NCI-H226 (cell line): ENCODE measurements around the gene NFATC4.

Experiments used
- DNase-seq: peaks from one replicate; pipeline ENCODE4 v3.0.0-alpha.2; 2015

Gene NFATC4

GRCh38 chr14:24390701-24391468 is 22.9 kb downstream of the NFATC4 start:
- DNase-seq, result no peak

DNA sequence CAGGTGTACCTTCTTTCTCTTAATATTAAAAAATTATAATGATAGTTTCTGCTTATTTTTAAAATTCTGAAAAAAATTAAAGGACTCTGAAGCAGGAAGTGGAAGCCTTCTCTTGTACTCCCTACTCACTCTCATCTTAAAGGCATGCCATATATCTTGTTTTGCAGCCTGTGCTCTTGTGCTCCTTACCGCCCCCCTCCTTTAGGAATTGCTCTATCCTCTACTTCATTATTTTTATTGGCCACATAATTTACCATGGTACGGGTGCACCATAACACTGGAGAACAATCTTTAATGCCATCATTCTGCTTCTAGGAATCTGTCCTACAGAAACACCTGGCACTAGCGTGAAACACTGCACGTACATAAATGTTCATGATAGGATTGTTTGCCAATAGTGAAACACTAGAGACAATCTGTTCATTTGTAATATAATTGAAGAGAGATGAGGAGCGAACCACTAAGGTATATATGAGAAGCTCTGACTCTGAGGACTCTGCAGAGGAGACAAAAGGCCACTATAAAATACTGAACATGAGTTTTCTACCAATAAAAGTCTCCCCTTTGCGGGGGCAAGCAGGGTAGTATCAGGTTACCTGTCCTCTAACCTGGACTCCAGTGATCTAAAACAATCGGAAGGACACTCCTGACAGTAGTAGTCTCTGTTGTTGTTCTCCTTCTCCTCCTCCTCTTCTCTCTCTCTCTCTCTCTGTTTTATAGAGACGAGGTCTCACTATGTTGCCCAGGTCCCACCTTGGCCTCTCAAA is 24.5 kb downstream of the NFATC4 start:
- DNase-seq, result peak; percentile 71

DNA sequence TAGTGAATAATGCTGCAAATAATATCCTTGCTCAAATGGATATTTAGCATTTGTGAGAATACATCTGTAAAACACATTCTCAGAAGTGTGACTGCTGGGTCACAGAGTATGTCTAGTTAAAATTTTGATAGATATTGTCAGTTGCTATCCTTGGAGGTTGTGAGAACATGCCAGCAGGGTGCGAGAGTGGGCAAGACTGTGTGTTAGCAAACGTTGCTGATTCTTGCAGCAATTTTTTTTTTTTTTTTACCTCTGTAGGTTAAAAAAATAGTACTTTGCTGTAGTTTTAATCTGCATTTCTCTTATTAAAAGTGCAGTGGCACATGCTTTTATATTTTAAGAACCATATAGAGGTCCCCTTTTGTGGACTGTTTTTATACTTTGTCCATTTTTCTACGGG is 26.3 kb downstream of the NFATC4 start:
- DNase-seq, result no peak

GRCh38 chr14:24395609-24396582 is 27.9 kb downstream of the NFATC4 start:
- DNase-seq, result no peak

GRCh38 chr14:24397639-24398292 is 29.8 kb downstream of the NFATC4 start:
- DNase-seq, result no peak

- DNase-seq, result no peak
Measured at GRCh38 chr14:24398293-24398652, 30.3 kb downstream of the NFATC4 start.

- no peak for DNase-seq
Measured at GRCh38 chr14:24398653-24399446, 30.9 kb downstream of the NFATC4 start, which contains the start of gene NYNRIN. Gene NYNRIN (plus strand): TSS chr14:24399003. CDS start chr14:24399247, 244 bp downstream.

GRCh38 chr14:24399447-24399822 is 31.5 kb downstream of the NFATC4 start:
- no peak for DNase-seq

DNA sequence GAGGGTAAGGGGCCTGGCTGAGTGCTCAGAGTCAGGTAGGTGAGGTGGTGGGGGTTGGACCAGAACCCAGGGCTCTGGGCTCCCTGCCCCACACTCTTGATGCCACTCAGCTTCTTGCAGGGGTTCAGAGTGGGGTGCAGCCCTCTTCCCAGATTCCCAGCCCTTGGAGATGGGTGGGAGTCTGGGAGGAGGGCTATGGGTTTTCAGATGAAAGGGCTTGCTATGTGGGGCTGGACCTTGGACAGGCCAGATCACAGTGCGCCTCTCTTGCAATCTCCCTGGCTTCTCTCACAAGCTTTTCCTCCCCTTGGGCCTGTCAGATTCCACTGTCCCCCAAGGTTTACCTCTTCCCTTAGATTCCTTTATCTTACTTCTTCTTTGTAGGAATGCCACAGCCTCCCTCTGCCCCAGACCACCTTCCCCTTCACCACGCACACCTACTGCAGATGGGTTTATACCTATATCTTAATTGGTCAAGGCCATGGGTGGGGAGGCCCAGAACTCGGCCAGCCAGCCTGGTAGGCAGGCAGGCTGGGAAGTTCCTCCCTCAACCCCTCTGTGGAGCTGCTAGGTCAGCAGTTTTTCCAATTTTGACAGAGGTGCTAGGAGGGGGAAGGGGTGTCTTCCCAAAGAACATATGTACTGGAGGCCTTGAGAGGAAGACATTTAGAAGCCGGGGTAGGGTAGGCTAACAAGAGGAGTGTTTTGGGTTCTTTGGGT is 32.2 kb downstream of the NFATC4 start:
- no peak for DNase-seq

DNA sequence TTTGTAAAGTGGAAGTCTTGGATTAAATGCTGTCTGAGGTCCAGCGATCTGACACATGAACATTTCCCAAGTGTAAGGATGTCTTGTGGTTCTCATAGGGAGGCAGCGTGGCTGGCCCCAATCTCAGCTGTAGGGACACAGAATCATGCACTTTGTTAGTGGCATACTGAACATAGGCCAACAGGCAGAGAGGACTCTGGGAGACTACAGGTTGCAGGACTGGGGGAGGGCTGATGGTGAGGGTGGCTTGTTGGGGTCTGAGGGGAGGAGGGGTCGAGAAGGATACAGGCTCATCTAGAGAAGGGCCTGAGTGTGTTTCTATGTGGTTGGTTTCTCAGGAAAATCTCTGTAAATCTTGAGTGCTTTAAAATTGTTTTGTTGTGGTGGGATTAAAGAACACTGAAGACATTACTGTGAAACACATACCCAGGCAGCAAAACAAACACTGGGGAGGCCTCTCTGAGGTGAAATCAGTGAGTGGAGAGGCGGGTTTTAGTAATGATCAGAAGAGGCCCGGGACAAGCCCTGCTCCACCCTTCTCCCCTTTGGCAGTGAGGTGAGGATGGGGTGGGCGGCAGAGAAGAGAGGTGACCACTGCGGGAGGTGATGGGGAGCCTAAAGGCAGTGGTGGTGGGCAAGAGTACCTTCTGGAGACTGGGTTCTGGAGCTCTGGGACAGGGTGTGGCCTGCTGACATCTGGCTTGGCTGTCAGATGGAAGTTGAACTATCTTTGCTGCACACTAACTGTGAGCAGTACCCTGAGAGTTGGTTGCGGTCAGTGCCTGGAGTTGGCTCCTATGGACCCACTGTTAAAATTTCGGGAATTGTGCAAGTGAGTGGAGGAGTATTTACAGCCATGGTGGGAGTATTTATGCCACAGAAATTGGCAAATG is 34.1 kb downstream of the NFATC4 start:
- no peak for DNase-seq

GRCh38 chr14:24403294-24403998 is 35.5 kb downstream of the NFATC4 start:
- DNase-seq, result peak; percentile 7

GRCh38 chr14:24404814-24405213 is 36.8 kb downstream of the NFATC4 start:
- DNase-seq, result no peak

GRCh38 chr14:24406416-24406815 is 38.4 kb downstream of the NFATC4 start:
- DNase-seq, result no peak

DNA sequence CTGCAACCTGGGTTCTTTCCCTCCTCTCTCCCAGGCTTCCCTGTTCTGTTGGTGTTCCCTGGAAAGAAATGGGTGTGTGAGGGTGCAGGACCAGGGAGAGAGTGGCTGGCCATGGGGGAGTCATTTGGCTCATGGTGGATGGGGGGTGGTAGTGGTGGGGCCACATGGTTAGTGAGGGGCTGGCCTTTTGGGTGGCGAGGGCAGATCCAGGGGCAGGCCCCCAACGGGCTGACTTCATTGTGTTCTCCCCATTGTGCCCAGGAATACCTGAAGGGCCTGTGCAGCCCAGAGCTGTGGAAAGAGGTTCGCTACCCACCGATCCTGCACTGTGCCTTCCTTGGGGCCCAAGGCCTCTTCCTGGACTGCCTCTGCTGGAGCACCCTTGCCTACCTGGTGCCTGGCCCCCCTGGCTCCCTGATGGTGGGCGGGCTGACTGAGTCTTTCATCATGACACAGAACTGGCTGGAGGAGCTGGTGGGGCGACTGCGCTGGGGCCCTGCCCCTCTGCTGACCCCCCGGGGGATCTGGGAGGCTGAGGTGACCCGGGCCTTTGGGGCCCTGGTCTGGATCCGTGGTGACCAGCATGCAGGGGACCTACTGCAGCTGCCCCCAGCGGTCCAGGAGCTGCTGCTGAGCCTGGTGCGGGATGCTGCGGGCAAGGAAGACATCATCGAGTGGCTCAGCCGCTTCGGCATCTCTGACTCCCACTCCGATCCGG is 39.8 kb downstream of the NFATC4 start:
- no peak for DNase-seq

DNA sequence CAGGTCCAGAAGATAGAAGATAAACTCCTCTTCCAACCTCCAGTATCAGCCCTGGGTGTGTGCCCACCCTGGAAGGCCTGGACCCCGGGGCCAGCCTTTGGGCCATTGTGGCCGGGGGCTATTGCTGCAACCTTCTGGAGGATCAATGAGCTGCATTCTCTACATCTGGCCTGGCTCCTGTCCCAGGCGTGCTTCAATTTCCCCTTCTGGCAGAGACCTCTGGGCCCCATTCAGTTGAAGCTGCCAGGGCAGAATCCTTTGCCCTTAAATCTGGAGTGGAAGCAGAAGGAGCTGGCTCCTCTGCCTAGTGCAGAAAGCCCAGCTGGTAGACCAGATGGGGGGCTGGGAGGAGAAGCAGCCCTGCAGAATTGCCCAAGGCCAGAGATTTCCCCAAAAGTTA is 40.8 kb downstream of the NFATC4 start:
- DNase-seq, result no peak

DNA sequence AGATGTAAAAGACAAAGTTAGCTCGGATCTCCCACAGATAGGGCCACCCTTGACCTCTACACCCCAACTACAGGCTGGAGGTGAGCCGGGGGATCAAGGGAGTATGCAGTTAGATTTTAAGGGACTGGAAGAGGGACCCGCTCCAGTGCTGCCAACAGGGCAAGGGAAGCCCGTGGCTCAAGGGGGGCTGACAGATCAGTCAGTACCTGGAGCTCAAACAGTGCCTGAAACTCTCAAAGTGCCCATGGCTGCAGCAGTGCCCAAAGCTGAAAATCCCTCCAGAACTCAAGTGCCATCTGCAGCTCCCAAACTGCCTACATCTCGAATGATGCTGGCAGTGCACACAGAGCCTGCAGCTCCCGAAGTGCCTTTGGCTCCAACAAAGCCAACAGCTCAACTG is 41.2 kb downstream of the NFATC4 start:
- DNase-seq, result no peak

DNA sequence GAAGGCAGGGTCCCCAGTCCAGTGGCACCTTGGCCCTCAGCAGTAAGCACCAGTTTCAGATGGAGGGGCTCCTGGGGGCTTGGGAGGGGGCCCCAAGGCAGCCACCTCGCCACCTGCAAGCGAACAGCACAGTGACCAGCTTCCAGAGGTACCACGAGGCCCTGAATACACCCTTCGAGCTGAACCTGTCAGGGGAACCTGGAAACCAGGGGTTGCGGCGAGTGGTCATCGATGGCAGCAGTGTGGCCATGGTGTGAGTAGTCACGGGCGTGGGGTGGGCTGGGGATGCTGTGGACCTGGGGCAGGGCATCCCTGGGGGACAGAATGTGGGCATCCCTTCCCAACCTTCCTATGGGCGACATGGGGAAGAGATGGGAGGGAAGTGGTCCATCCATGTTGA is 42.0 kb downstream of the NFATC4 start:
- DNase-seq, result no peak
